GM12878 (cell line): ENCODE data around the gene ACAT2.

Experiments used
- CREB1 ChIP-seq: IDR thresholded peaks from 2 replicates; pipeline ENCODE4 v1.6.1; 2012; ENCODE audit warnings: low read depth, mild to moderate bottlenecking, inconsistent platforms
- CUX1 ChIP-seq: IDR thresholded peaks from 2 replicates; pipeline ENCODE4 v1.6.1; 2012; ENCODE audit warnings: improper control_type of control experiment, low read depth, low read length; ENCODE audit not compliant: insufficient replicate concordance
- EP300 ChIP-seq, 2 experiments: fragments of 150-350 bp in 1 of 2; IDR thresholded peaks; 2 replicates each; pipeline ENCODE4 v1.6.1; 2011 to 2012; ENCODE audit warnings: low read depth in 2 of 2, low read length in 2 of 2, borderline replicate concordance in 1 of 2, improper control_type of control experiment in 1 of 2, inconsistent platforms in 1 of 2; ENCODE audit not compliant: control insufficient read depth in 1 of 2
- NFIC ChIP-seq: IDR thresholded peaks from 2 replicates; pipeline ENCODE4 v1.6.1; 2012; ENCODE audit warnings: low read depth, mild to moderate bottlenecking, inconsistent platforms, low read length, moderate library complexity
- NFYB ChIP-seq: IDR thresholded peaks from 2 replicates; pipeline ENCODE4 v1.6.1; 2011; ENCODE audit warnings: low read depth, mild to moderate bottlenecking, low read length, improper control_type of control experiment, moderate library complexity; ENCODE audit not compliant: insufficient read depth
- POLR2A ChIP-seq: IDR thresholded peaks from 2 replicates; pipeline ENCODE4 v1.6.1; 2011; ENCODE audit warnings: low read depth, mild to moderate bottlenecking, low read length
- SPI1 ChIP-seq: IDR thresholded peaks from 2 replicates; pipeline ENCODE4 v1.6.1; 2011; ENCODE audit warnings: low read depth, mild to moderate bottlenecking, low read length, moderate library complexity, borderline replicate concordance; ENCODE audit not compliant: insufficient read depth
- TF ChIP-seq, protein P1 (sequence below): IDR thresholded peaks from 2 replicates; pipeline ENCODE4 v1.6.1; 2012; ENCODE audit warnings: mild to moderate bottlenecking, low read depth, low read length

GRCh38 chr6:159715166-159715565 lies 46.7 kb upstream of the ACAT2 start:
- TF ChIP-seq SPI1: no peak
- no peak for TF ChIP-seq POLR2A
- TF ChIP-seq, protein P1, sequence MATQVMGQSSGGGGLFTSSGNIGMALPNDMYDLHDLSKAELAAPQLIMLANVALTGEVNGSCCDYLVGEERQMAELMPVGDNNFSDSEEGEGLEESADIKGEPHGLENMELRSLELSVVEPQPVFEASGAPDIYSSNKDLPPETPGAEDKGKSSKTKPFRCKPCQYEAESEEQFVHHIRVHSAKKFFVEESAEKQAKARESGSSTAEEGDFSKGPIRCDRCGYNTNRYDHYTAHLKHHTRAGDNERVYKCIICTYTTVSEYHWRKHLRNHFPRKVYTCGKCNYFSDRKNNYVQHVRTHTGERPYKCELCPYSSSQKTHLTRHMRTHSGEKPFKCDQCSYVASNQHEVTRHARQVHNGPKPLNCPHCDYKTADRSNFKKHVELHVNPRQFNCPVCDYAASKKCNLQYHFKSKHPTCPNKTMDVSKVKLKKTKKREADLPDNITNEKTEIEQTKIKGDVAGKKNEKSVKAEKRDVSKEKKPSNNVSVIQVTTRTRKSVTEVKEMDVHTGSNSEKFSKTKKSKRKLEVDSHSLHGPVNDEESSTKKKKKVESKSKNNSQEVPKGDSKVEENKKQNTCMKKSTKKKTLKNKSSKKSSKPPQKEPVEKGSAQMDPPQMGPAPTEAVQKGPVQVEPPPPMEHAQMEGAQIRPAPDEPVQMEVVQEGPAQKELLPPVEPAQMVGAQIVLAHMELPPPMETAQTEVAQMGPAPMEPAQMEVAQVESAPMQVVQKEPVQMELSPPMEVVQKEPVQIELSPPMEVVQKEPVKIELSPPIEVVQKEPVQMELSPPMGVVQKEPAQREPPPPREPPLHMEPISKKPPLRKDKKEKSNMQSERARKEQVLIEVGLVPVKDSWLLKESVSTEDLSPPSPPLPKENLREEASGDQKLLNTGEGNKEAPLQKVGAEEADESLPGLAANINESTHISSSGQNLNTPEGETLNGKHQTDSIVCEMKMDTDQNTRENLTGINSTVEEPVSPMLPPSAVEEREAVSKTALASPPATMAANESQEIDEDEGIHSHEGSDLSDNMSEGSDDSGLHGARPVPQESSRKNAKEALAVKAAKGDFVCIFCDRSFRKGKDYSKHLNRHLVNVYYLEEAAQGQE: no peak
- TF ChIP-seq NFIC: no peak
- TF ChIP-seq CREB1: no peak
- no peak for TF ChIP-seq EP300 (IDR thresholded peaks at IDR 0.05; ENCODE audit: borderline replicate concordance in 1 of 2, control insufficient read depth in 1 of 2, low read depth in 2 of 2, low read length in 2 of 2)
- TF ChIP-seq NFYB: no peak
- no peak for TF ChIP-seq CUX1
